GM12872 (cell line): ENCODE results near the gene TSTD2.

Experiments
- TF ChIP-seq, protein P1 (sequence below): IDR thresholded peaks from 3 replicates; pipeline ENCODE4 v1.5.1; 2011; ENCODE audit warnings: low read depth, mild to moderate bottlenecking, low read length, moderate library complexity; ENCODE audit not compliant: insufficient read depth

TSTD2 gene

DNA sequence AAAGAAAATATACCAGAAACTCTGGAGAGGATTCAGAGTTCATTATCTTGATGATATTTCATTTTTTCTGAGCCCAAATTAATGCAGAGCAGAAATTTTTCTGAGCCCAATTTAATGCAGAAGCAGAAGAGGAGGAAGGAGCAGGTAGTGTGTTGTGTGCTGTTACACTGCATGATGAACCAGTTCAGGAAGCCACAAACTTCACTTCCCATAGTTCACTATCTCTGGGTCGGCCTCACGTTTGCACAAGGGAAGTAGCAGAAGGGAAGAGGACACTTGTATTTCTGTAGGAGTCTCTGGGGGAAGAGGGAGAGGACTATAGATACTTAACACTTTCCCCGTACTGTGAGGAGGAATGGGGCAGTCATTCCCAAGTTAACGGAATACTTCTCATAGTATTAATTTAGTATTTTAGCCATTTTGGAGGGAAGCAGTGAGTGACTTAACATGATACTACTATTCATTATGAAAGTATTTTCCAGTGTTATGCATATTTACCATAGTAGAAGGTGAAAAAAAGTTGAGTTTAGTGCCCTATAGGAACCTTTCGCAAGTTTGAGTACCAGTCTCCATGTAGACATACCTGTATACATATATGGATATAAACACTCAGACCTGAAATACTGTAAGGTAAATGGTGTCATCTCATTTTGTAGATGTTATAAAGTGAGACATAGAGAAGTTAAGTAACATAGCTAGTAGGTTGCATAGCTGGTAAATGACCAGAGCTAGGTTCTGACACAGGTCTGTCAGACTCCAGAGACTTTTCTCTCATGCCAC, 33.9 kb upstream of the TSTD2 start:
- TF ChIP-seq, protein P1, sequence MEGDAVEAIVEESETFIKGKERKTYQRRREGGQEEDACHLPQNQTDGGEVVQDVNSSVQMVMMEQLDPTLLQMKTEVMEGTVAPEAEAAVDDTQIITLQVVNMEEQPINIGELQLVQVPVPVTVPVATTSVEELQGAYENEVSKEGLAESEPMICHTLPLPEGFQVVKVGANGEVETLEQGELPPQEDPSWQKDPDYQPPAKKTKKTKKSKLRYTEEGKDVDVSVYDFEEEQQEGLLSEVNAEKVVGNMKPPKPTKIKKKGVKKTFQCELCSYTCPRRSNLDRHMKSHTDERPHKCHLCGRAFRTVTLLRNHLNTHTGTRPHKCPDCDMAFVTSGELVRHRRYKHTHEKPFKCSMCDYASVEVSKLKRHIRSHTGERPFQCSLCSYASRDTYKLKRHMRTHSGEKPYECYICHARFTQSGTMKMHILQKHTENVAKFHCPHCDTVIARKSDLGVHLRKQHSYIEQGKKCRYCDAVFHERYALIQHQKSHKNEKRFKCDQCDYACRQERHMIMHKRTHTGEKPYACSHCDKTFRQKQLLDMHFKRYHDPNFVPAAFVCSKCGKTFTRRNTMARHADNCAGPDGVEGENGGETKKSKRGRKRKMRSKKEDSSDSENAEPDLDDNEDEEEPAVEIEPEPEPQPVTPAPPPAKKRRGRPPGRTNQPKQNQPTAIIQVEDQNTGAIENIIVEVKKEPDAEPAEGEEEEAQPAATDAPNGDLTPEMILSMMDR, result no peak

DNA sequence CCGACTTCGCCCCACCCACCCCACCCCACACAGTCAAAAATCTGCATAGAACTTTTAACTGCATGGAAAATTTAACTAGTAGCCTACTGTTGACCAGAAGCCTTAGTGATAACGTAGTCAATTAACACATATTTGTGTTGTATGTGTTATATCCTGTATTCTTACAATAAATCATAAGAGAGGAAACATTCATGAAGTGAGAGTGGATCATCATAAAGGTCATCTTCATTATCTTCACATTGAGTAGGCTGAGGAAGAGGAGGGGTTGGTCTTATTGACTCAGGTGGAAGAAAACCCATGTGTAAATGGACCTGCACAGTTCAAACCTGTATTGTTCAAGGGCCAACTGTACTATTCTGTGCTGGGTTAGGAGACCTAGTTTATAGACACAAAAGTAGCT, 32.6 kb upstream of the TSTD2 start:
- TF ChIP-seq, protein P1, result no peak

DNA sequence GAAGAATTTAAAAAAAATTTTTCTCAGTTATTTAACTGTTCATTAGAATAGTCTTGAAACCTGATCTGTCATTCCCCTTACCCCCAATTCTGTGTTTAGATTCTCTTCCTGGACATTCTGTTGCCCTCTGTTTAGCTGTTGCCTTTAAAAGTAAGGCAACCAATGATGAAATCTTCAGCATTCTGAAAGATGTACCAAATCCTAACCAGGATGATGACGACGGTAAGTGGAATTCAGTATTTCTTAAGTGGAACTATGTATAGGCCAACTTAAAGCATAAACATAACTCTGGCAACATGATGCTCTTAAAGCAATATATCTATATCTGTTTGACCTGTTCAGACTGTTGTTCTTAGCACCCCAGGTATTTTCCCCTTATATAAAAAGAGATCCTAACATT, 27.7 kb upstream of the TSTD2 start:
- TF ChIP-seq, protein P1, result no peak

DNA sequence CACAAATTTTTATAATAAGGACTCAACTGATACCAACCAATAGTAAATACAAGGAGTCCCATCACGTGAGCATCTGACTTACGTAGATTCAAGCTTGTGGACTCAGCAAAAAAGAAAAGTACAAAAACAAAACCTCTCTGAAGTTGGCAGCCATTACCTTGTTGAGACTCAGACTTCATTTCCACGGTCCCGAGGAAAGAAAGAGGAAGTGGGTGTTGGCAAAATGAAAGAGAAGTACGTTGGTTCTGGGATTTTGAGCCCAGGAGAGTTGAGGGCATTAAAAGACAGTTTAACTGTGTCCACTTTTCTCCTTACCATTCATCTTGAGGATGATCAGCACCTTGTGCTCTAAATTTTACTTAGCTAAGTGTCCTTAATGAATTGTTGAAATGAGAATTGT, 27.2 kb upstream of the TSTD2 start:
- TF ChIP-seq, protein P1, result no peak

DNA sequence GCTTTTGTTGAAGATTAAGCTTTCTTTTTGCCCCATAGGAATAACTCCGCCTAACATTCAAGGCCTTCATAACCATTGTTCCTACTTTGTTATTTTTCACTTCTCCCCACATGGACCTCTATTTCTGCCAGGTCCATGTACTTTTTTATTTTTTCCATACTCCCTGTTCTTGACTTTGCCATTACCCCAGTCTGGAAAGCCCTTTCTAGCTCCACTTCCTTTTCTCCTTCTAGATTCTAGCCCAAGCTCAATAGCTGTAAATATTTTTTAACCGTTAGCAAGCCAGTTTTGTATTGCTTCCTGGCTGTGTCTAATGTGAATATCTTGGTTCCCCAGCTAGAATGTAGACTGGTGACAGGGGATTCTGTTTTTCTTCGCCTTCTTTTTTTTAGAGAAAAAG, 26.6 kb upstream of the TSTD2 start:
- TF ChIP-seq, protein P1, result no peak

DNA sequence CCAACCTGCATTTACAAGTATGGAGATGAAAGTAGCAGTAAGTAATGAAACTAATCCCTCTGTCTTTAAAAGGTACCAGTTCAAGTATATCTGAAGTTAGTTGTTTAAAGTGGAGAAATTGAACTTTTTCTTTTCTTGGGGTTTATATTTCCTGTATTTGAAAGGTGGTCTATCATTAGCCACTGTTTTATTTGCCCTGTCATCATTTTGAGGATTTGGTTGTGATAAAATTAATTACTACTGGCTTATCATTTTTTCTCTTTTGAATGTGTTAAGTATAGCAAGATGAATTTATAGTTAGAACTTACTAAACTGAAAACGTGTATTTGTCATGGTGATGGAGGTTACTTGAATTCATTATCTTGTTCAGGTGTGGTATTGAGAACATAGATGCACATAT, 25.5 kb upstream of the TSTD2 start:
- TF ChIP-seq, protein P1, result no peak

DNA sequence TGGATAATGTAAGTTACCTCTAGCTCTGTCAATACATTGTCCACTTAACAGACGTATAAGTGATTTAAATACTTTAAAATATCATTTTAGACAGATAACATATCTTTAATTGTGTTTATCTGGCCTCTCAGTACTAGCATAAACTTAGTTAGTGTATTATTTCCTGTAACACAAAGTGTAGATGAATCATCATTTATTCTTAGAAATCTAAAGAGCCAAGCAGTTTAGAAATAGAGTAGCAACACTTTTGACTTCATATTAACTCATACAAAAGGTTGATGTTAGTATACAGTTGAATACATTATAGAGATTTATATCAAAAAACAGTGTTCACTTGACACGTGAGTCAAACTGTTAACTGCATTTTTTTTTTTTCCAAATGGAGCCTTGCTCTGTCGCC, 18.5 kb upstream of the TSTD2 start:
- TF ChIP-seq, protein P1, result no peak
